GM12801 (cell line): ENCODE data around the gene ZBTB20.

Source experiments
- CTCF ChIP-seq: IDR thresholded peaks from one replicate; pipeline ENCODE4 v1.5.1; 2011; ENCODE audit warnings: control low read depth; ENCODE audit not compliant: insufficient read length; ENCODE audit errors: extremely low read depth

The ZBTB20 gene

GRCh38 chr3:115102046-115102445 lies 45.0 kb downstream of the ZBTB20 start:
- no peak for TF ChIP-seq CTCF

- no peak for TF ChIP-seq CTCF
Observed at GRCh38 chr3:115100806-115101205, 46.3 kb downstream of the ZBTB20 start.

GRCh38 chr3:115099986-115100571 lies 47.0 kb downstream of the ZBTB20 start:
- TF ChIP-seq CTCF = no peak

- TF ChIP-seq CTCF = no peak
Observed at GRCh38 chr3:115099134-115099985, 47.7 kb downstream of the ZBTB20 start.

GRCh38 chr3:115098354-115099073 lies 48.6 kb downstream of the ZBTB20 start:
- no peak for TF ChIP-seq CTCF

- TF ChIP-seq CTCF = no peak
Observed at GRCh38 chr3:115095236-115095635, 51.9 kb downstream of the ZBTB20 start.

GRCh38 chr3:115092220-115092791 lies 54.8 kb downstream of the ZBTB20 start:
- no peak for TF ChIP-seq CTCF
